Hematopoietic multipotent progenitor cell treated with erythropoietin and hydrocortisone succinate and interleukin-3 and kit ligand, for 8 days (in vitro differentiated cells): ENCODE data around the gene KLF12.

Source experiments
- DNase-seq: peaks from one replicate; pipeline ENCODE4 v3.0.0-alpha.2; 2015

The KLF12 gene

DNA sequence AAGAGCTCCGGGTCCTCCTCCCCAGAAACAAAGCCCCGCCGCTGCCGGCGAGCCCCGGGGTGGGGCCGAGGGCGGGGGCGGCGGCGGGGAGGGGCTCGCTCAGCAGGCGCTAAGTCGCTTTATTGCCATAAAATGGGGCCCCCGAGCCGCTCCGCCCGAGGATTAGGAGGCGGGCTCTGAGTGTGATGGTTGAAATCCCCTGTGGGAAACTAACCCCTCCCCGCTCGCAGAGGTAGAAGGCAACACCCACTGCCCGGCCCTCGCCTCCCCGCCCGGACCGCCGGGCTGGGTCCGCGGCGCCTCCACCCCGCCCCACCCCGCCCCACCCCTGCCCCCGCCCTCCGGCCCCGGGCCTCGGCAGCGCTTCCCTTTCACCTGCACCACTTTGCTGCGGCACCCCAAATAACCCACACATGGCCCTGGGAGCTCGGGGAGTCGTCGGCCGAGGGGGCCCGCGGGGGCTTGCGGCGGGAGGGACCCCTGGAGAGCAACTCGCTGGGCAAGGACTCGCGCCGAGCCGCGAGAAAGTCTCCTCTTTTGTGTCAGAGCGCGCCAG, at the start of gene KLF12:
Gene KLF12, minus strand, starts transcription at position 184 of the 556 bp plus-strand sequence.
- peak; percentile 33 for DNase-seq

- no peak for DNase-seq
Measured at GRCh38 chr13:74182491-74182890, 48.3 kb upstream of the KLF12 start.

GRCh38 chr13:74174810-74175209, 40.6 kb upstream of the KLF12 start:
- DNase-seq = no peak

GRCh38 chr13:74173822-74174221, 39.6 kb upstream of the KLF12 start:
- DNase-seq = no peak

GRCh38 chr13:74171641-74172040, 37.4 kb upstream of the KLF12 start:
- no peak for DNase-seq

DNA sequence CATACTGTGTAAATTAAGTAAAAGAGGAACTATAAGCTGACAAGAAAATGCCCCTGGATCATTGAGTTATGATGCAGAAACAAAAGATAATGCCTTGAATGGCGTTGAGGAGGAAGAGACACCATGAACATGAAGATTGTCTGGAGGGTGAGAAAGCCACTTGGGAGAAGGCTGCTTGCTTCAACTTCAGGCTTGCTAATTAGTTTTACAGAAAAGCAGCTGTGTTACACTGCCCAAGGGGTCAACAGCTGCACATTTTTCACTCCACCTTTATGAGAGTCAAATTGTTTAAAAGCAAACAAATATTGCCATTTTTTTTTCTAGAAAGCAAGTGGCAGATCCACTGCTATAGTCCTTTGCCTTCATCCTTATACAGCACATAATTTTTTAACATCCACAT, 35.5 kb upstream of the KLF12 start:
- DNase-seq = no peak

DNA sequence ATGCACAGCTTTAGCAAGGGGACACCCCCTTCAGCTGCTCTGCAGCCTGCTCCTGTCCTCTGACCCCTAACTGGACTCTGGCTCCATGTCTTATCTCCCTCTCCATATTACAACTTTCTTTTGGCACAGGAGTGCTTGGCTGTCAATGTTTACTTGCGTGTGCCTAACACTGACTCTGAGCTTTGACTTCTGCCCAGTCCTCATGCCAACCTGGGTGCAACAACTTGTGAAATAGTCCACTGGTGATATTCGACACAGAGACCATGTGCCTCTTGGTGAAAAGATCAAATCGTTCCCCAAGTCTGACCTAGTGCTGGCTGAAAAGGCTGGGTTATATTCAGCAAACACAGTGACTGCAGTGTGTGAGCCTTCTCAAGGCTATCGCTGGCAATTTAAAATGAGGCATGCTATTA, 34.1 kb upstream of the KLF12 start:
- DNase-seq = no peak

- no peak for DNase-seq
Measured at GRCh38 chr13:74166261-74167004, 32.2 kb upstream of the KLF12 start.

GRCh38 chr13:74162782-74163181, 28.6 kb upstream of the KLF12 start:
- DNase-seq = no peak

GRCh38 chr13:74162135-74162534, 27.9 kb upstream of the KLF12 start:
- no peak for DNase-seq

GRCh38 chr13:74158571-74159352, 24.6 kb upstream of the KLF12 start:
- no peak for DNase-seq

DNA sequence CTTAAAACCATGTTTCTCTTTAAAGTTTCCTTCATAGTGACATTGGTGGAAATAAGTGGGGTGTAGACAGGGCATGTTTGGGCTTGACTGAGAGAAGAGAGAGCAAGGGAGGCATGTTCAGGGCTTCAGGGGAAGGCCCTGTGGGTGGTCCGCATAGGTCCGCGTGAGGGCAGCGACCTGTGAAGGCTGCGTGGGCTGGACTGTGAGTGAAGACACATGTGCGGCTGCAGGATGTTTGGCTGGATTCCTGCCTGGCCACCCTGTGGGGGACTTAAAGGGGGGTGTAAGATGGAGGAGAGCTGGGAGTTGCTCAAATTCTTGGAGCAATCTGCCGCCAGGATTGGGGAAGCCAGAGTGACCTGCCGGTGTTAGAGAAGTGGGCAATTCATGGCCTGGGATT, 23.8 kb upstream of the KLF12 start:
- no peak for DNase-seq

- DNase-seq = no peak
Measured at GRCh38 chr13:74154981-74155380, 20.8 kb upstream of the KLF12 start.

GRCh38 chr13:74153316-74153715, 19.1 kb upstream of the KLF12 start:
- no peak for DNase-seq

DNA sequence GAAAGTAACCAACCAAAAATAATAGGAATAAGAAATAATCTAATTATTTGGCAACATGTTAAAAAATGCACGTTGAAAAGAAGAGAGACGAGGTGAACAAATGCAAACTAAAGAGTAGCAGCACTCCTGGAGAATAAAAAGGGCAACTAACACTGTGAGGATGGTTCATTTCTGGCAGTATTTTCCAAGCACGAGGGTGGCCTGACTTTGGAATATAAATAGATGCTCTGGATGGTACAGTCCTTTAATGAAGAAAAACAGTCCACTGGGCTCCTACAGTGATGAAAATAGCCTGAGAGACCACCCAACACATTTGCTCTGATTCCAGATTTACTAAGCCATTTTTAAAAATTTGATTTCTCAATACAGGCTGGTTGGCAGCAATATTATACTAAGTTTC, 17.7 kb upstream of the KLF12 start:
- DNase-seq = no peak

DNA sequence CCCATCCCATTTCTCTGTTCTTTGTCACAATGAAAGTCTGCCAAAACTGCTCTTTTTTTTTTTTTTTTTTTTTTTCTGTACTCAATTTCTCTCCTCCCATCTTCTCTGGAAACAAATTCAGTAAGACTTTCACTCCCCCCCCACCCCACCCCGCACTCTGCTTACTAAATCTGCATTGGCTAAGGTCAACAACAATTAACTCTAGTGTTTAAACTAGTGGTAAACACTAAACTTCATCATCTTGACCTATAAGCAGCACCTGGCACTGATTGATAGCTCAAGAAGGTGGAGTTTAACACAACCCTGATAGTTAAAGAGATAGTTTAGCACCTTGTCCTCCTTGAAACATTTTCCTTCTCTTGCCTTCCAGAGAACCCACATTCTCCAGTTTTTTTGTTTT, 14.1 kb upstream of the KLF12 start:
- DNase-seq = no peak

DNA sequence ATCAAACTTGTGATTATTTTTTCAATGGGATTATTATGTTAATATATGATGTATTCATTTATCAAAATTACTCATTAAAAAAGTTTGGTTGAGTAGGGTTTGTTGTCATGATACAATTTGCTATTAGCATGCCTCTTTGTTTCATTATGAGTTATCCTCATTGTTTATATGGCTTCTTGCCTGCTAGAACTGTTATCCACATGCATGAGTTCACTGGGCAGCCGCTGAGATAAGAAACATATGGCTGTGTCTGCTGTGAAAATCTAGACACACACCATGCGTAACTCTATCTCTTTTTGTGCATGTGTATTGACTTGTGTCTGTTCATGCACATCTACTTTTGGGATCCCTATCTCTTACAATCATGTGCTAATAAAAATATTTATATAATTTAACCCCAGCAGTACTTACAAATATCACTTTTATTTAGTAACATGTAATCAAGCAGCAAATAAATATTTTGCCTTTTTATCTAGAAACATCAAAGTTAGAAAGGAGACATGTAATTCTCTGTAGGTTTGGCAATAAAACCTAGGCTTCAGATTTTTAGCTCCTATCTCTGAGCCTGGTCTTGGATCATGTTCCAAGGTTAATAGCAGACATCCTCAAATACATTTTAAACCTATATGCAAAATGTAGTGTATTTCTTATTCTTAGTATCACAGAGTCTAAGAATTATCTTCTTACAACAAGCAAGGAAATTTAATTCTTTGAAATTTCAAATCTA, 11.2 kb upstream of the KLF12 start:
- DNase-seq = no peak

- no peak for DNase-seq
Measured at GRCh38 chr13:74144269-74144668, 10.1 kb upstream of the KLF12 start.

GRCh38 chr13:74142257-74142656, 8.1 kb upstream of the KLF12 start:
- DNase-seq = no peak

GRCh38 chr13:74138241-74138640, 4.0 kb upstream of the KLF12 start:
- no peak for DNase-seq

DNA sequence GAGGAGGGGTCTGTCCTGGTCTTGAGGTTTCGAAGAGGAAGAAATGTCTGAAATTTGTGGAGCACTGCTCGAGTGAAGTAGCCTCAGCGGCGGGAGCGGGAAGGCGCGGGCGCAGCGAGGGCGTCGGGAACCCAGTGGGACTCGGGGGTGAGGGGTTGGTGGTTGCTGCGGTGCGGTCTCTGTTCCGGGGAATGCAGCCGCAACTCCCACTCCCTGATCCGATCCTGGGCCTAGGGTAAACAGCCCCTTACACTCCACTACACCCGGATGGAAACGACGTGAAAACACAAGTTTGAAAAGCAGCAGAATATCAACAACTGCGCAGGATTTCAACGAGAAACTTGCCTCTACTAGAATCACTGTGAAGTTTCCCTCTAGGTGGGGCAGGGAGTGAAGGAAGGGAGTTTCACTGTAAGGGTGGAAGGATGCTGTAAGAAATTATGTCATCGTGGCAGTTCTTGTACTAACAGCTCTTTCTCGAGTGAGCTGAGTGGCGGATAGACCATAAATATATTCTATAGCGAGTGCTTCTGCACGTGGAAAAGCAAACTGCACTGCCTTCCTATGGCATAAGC, 2.0 kb upstream of the KLF12 start:
- no peak for DNase-seq

DNA sequence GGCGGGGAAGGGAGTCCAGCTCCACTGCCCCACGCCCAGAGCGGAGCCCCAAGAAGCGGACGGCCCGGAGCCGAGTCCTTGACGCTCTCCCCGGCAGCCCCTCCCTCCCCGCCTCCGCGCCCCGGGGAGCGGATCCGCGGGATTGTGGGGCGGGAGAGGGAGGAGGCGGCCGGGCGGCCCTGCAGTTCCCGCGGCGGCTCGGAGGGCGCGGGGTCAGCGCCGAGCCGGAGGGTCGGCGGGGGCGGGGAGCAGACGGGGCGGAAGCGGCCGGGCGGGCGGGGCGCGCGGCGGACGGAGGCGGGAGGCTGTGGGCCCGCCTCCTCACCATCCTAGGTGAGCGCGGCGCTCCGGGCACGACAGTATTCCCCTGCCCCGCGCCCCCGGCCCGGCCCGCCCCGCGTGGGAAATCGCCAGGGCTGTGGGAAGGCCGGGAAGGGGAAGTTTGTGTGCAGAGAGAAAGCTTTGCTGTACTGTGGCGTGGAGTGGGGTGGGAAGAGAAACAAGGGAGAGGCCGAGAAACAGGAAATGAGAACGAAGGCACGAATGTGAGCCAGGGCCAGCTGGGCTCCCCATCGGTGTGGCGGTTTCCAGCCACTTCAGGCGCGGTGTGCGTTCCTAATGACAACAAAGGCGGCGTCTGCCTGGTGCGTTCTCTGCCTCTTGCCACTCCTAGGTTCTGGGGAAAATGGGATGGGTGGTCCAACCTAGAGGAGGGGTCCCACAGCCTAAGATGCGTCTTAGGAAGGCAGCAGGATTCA, 1.3 kb upstream of the KLF12 start:
- DNase-seq = no peak
